HCT116 (cell line): ENCODE results near the gene LDHAL6B.

Experiments used
- ATF3 ChIP-seq: IDR thresholded peaks from 2 replicates; pipeline ENCODE4 v1.6.1; 2012
- CTCF ChIP-seq, 3 experiments: fragments of 200-600 bp in 1 of 3; sonication (generic) in 1 of 3; IDR thresholded peaks in 2 of 3; conservative IDR thresholded peaks in 1 of 3; 2 replicates each; pipeline ENCODE4 v1.5.1; 2012 to 2017; ENCODE audit warnings: low read depth in 2 of 3, low read length in 2 of 3, antibody characterized with exemption in 1 of 3, borderline replicate concordance in 1 of 3, control low read depth in 1 of 3, mild to moderate bottlenecking in 1 of 3, mixed read lengths in 1 of 3, mixed run types in 1 of 3, moderate library complexity in 1 of 3; ENCODE audit not compliant: insufficient read depth in 1 of 3
- EZH2 ChIP-seq: fragments of 200-600 bp; sonication (generic); IDR thresholded peaks from 2 replicates; pipeline ENCODE4 v1.6.1; 2017; ENCODE audit warnings: antibody characterized with exemption, mixed run types
- FOSL1 ChIP-seq: IDR thresholded peaks from 2 replicates; pipeline ENCODE4 v1.6.1; 2012; ENCODE audit warnings: low read depth
- JUND ChIP-seq: IDR thresholded peaks from 2 replicates; pipeline ENCODE4 v1.6.1; 2012
- POLR2A ChIP-seq: IDR thresholded peaks from 2 replicates; pipeline ENCODE4 v1.7.0; 2011; ENCODE audit warnings: borderline replicate concordance; ENCODE audit not compliant: insufficient read depth, insufficient read length; ENCODE audit errors: extremely low read depth
- POLR2AphosphoS5 ChIP-seq: IDR thresholded peaks from 2 replicates; pipeline ENCODE4 v1.6.1; 2011; ENCODE audit warnings: mild to moderate bottlenecking, low read depth, low read length, moderate library complexity
- REST ChIP-seq: IDR thresholded peaks from 2 replicates; pipeline ENCODE4 v1.6.1; 2012; ENCODE audit warnings: low read depth
- TCF7L2 ChIP-seq: IDR thresholded peaks from 2 replicates; pipeline ENCODE4 v1.7.0; 2011; ENCODE audit warnings: borderline replicate concordance, inconsistent platforms; ENCODE audit not compliant: insufficient read depth, insufficient read length; ENCODE audit errors: extremely low read depth
- YY1 ChIP-seq: IDR thresholded peaks from 2 replicates; pipeline ENCODE4 v1.6.1; 2011; ENCODE audit warnings: low read length, low read depth, moderate library complexity, mild to moderate bottlenecking; ENCODE audit not compliant: insufficient replicate concordance; ENCODE audit errors: extremely low read depth

GRCh38 chr15:59158701-59159034 lies 48.0 kb upstream of the LDHAL6B start:
- TF ChIP-seq CTCF (IDR thresholded peaks at IDR 0.05 in 2 of 3, conservative IDR thresholded peaks at IDR 0.05 in 1 of 3; ENCODE audit: borderline replicate concordance in 1 of 3, insufficient read depth in 1 of 3, low read depth in 2 of 3, low read length in 2 of 3) (no peak), ATF3 (no peak), EZH2 (no peak), POLR2A (no peak), REST (no peak), YY1 (no peak), JUND (no peak), TCF7L2 (no peak), POLR2AphosphoS5 (no peak), FOSL1 (no peak)
